WTC11 (cell line): Measurements from ENCODE around the gene ARHGEF10L.

Experiments
- ATF1 ChIP-seq: sonication (generic); formaldehyde crosslinking; IDR thresholded peaks from 2 replicates; pipeline ENCODE4 v1.8.1; 2023; ENCODE audit warnings: mild to moderate bottlenecking, moderate library complexity, missing genetic modification reagents
- CBFB ChIP-seq: sonication (generic); formaldehyde crosslinking; IDR thresholded peaks from 2 replicates; pipeline ENCODE4 v1.8.1; 2022; ENCODE audit warnings: mild to moderate bottlenecking, low read depth, missing genetic modification reagents
- CTCF ChIP-seq: fragments of 200-600 bp; IDR thresholded peaks from 2 replicates; pipeline ENCODE4 v1.8.0; 2022; ENCODE audit warnings: antibody characterized with exemption
- ESRRA ChIP-seq: sonication (generic); formaldehyde crosslinking; IDR thresholded peaks from 2 replicates; pipeline ENCODE4 v1.8.1; 2022; ENCODE audit warnings: mild to moderate bottlenecking, missing genetic modification reagents, borderline replicate concordance
- IRF2 ChIP-seq: sonication (generic); formaldehyde crosslinking; IDR thresholded peaks from 2 replicates; pipeline ENCODE4 v1.8.0; 2022; ENCODE audit warnings: low read depth, missing genetic modification reagents, borderline replicate concordance
- JUN ChIP-seq: sonication (generic); formaldehyde crosslinking; IDR thresholded peaks from 2 replicates; pipeline ENCODE4 v1.8.0; 2023; ENCODE audit warnings: mild to moderate bottlenecking, missing genetic modification reagents
- SP1 ChIP-seq: sonication (generic); formaldehyde crosslinking; conservative IDR thresholded peaks from 2 replicates; pipeline ENCODE4 v1.8.1; 2022; ENCODE audit warnings: missing genetic modification reagents
- ZBTB21 ChIP-seq: sonication (generic); formaldehyde crosslinking; IDR thresholded peaks from 2 replicates; pipeline ENCODE4 v1.8.1; 2023; ENCODE audit warnings: mild to moderate bottlenecking, missing genetic modification reagents, borderline replicate concordance
- ZNF121 ChIP-seq: sonication (generic); formaldehyde crosslinking; IDR thresholded peaks from 2 replicates; pipeline ENCODE4 v1.8.0; 2023; ENCODE audit warnings: missing genetic modification reagents
- TF ChIP-seq, protein P1 (sequence below): sonication (generic); formaldehyde crosslinking; IDR thresholded peaks from 2 replicates; pipeline ENCODE4 v1.8.0; 2022; ENCODE audit warnings: missing genetic modification reagents
- TF ChIP-seq, protein P2 (sequence below): sonication (generic); formaldehyde crosslinking; IDR thresholded peaks from 2 replicates; pipeline ENCODE4 v1.8.1; 2023; ENCODE audit warnings: mild to moderate bottlenecking, missing genetic modification reagents

- TF ChIP-seq CTCF: no peak
- no peak for TF ChIP-seq CBFB (CRISPR knock-in tag)
- no peak for TF ChIP-seq SP1 (CRISPR knock-in tag)
- no peak for TF ChIP-seq ATF1
- TF ChIP-seq ZNF121: no peak
- TF ChIP-seq, protein P1, sequence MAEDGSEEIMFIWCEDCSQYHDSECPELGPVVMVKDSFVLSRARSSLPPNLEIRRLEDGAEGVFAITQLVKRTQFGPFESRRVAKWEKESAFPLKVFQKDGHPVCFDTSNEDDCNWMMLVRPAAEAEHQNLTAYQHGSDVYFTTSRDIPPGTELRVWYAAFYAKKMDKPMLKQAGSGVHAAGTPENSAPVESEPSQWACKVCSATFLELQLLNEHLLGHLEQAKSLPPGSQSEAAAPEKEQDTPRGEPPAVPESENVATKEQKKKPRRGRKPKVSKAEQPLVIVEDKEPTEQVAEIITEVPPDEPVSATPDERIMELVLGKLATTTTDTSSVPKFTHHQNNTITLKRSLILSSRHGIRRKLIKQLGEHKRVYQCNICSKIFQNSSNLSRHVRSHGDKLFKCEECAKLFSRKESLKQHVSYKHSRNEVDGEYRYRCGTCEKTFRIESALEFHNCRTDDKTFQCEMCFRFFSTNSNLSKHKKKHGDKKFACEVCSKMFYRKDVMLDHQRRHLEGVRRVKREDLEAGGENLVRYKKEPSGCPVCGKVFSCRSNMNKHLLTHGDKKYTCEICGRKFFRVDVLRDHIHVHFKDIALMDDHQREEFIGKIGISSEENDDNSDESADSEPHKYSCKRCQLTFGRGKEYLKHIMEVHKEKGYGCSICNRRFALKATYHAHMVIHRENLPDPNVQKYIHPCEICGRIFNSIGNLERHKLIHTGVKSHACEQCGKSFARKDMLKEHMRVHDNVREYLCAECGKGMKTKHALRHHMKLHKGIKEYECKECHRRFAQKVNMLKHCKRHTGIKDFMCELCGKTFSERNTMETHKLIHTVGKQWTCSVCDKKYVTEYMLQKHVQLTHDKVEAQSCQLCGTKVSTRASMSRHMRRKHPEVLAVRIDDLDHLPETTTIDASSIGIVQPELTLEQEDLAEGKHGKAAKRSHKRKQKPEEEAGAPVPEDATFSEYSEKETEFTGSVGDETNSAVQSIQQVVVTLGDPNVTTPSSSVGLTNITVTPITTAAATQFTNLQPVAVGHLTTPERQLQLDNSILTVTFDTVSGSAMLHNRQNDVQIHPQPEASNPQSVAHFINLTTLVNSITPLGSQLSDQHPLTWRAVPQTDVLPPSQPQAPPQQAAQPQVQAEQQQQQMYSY (CRISPR knock-in tag): no peak
- TF ChIP-seq, protein P2, sequence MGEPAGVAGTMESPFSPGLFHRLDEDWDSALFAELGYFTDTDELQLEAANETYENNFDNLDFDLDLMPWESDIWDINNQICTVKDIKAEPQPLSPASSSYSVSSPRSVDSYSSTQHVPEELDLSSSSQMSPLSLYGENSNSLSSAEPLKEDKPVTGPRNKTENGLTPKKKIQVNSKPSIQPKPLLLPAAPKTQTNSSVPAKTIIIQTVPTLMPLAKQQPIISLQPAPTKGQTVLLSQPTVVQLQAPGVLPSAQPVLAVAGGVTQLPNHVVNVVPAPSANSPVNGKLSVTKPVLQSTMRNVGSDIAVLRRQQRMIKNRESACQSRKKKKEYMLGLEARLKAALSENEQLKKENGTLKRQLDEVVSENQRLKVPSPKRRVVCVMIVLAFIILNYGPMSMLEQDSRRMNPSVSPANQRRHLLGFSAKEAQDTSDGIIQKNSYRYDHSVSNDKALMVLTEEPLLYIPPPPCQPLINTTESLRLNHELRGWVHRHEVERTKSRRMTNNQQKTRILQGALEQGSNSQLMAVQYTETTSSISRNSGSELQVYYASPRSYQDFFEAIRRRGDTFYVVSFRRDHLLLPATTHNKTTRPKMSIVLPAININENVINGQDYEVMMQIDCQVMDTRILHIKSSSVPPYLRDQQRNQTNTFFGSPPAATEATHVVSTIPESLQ (CRISPR knock-in tag): no peak
- TF ChIP-seq IRF2 (CRISPR knock-in tag): no peak
- TF ChIP-seq ESRRA (CRISPR knock-in tag): no peak
- no peak for TF ChIP-seq ZBTB21 (CRISPR knock-in tag)
- no peak for TF ChIP-seq JUN (CRISPR knock-in tag)
Measured at GRCh38 chr1:17648457-17649145, 109.1 kb downstream of the ARHGEF10L start.
